ENCODE data around the gene ZNF300.
"Not testable (repeated sequence)": the region's sequence is repeated elsewhere in the genome, so short reads cannot be mapped to it uniquely, and the experiment has no call there.

Gene ZNF300

DNA sequence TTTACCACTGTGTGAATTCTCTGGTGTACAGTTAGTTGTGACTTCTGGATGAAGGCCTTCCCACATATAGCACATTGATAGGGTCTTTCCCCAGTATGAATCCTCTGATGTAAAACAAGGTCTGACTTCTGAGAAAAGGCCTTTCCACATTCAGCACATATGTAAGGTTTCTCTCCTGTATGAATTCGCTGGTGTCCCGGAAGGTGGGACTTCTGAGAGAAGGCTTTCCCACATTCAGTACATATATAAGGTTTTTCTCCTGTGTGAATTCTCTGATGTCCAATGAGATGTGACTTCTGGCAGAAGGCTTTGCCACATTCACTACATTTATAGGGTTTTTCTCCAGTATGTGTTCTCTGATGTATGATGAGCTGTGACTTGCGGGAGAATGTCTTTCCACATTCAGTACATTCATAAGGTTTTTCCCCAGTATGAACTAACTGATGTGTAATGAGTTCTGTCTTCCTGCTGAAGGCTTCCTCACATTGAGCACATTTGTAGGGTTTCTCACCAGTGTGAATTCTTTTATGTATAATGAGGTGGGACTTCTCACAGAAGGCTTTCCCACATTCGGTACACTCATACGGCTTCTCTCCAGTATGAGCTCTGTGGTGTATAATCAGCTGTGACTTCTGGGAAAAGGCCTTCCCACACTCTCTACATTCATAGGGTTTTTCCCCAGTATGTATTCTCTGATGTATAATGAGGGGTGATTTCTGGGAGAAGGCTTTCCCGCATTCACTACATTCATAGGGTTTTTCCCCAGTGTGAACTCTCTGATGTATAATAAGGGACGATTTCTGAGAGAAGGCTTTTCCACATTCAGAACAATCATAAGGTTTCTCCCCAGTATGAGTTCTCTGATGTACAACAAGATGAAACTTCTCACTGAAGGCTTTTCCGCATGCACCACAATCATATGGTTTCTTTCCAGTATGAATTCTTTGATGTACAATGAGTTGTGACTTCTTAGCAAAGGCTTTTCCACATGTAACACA lies 9.1 kb downstream of the ZNF300 start:
- DNase-seq (ENCODE audit: low read depth) = no peak
- no peak overlapping the region for H3K4me3 ChIP-seq (ENCODE audit: low read depth, low read length)

DNA sequence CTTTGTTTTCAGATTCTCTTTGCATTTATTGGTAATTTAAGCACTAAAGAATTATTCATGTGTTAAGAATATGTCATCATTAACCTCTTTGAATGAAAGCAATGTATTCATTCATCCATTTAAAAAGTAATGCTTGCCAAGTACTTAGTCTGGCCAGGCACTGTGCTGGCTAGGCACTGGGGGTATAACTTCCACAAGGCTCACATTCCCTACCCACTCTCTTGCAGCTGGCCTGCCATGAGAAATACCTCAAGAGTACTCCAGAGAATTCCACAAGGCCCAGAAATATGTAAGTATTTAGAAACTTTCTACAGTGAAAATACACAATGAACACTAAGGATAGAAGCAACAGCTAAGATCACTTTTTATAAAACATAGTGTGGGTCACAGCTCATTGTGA lies 25.4 kb downstream of the ZNF300 start:
- TF ChIP-seq MYC (IDR thresholded peaks at IDR 0.05; ENCODE audit: low read depth, low read length) = no peak
- TF ChIP-seq POLR2A (IDR thresholded peaks at IDR 0.05; ENCODE audit: extremely low read depth, insufficient read length) = no peak
- TF ChIP-seq, protein P1, sequence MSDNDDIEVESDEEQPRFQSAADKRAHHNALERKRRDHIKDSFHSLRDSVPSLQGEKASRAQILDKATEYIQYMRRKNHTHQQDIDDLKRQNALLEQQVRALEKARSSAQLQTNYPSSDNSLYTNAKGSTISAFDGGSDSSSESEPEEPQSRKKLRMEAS (IDR thresholded peaks at IDR 0.05; ENCODE audit: low read depth, low read length) = no peak
- TF ChIP-seq, protein P2, sequence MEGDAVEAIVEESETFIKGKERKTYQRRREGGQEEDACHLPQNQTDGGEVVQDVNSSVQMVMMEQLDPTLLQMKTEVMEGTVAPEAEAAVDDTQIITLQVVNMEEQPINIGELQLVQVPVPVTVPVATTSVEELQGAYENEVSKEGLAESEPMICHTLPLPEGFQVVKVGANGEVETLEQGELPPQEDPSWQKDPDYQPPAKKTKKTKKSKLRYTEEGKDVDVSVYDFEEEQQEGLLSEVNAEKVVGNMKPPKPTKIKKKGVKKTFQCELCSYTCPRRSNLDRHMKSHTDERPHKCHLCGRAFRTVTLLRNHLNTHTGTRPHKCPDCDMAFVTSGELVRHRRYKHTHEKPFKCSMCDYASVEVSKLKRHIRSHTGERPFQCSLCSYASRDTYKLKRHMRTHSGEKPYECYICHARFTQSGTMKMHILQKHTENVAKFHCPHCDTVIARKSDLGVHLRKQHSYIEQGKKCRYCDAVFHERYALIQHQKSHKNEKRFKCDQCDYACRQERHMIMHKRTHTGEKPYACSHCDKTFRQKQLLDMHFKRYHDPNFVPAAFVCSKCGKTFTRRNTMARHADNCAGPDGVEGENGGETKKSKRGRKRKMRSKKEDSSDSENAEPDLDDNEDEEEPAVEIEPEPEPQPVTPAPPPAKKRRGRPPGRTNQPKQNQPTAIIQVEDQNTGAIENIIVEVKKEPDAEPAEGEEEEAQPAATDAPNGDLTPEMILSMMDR (IDR thresholded peaks at IDR 0.05; ENCODE audit: low read depth, low read length) = no peak
- DNase-seq (ENCODE audit: low read depth) = no peak
- H3K4me3 ChIP-seq (ENCODE audit: low read depth, low read length) = no peak overlapping the region

More for the DNA sequence above, 9.1 kb downstream of the ZNF300 start:
- TF ChIP-seq MYC (IDR thresholded peaks at IDR 0.05; ENCODE audit: low read depth, low read length) (no peak), POLR2A (IDR thresholded peaks at IDR 0.05; ENCODE audit: extremely low read depth, insufficient read length) (no peak)
- TF ChIP-seq, protein P1 (IDR thresholded peaks at IDR 0.05; ENCODE audit: low read depth, low read length) = no peak
- TF ChIP-seq, protein P2 (IDR thresholded peaks at IDR 0.05; ENCODE audit: low read depth, low read length) = no peak

DNA sequence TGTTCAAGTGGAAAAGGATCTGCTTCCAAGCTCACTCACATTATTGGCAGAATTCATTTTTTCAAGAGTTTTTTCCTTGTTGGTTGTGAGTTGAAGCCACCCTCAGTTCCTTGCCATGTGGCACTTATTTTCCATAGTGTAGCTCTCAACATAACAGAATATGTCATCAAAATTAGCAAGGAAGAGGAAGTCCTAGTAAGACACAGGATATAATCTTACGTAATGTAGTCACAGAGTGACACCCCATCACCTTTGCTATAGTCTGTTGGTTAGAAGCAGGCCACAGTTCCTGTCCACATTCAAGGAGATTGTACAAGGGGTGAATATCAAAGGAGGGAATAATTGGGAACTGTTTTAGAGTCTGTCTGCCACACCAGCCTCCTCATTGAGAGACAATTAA lies 42.7 kb downstream of the ZNF300 start:
- DNase-seq (ENCODE audit: low read depth) = peak; percentile 68
- TF ChIP-seq MYC (IDR thresholded peaks at IDR 0.05; ENCODE audit: low read depth, low read length) = 0 out of 2 replicates have a peak, but pooled peaks have one; percentile 17
- TF ChIP-seq, protein P1 (IDR thresholded peaks at IDR 0.05; ENCODE audit: low read depth, low read length) = peak; percentile 29; the same call in 1 of the 2 replicates
- TF ChIP-seq POLR2A (IDR thresholded peaks at IDR 0.05; ENCODE audit: extremely low read depth, insufficient read length) = no peak
- TF ChIP-seq, protein P2 (IDR thresholded peaks at IDR 0.05; ENCODE audit: low read depth, low read length) = no peak
- H3K4me3 ChIP-seq (ENCODE audit: low read depth, low read length) = no peak overlapping the region

DNA sequence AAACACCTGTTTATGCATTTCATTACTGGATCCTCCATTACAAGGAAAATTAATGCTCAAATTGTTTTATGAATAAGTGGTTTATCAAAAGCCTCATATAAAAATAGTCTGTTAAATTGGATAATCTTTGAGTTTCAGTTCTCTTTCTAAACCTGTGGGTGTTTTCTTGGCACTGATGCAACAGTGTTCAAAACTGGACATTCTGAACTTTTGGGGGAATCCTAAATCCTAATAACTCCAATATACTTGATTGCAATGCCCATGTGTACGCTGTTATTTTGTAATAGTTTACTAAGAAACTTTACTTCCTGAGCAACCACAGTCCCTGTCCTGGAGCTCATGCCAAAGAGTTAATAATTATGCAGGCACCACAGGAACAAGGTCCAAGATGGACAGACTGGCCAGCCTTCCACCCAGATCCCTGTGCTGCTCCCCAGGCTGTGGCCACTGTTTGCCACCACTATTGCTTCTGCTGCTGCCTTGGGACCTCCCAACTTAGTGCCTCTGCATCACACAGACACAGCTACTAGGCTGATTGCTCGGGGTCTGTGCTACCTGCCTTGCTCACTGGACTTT lies 44.4 kb downstream of the ZNF300 start:
- DNase-seq (ENCODE audit: low read depth) = no peak
- TF ChIP-seq MYC (IDR thresholded peaks at IDR 0.05; ENCODE audit: low read depth, low read length) (no peak), POLR2A (IDR thresholded peaks at IDR 0.05; ENCODE audit: extremely low read depth, insufficient read length) (no peak)
- TF ChIP-seq, protein P2 (IDR thresholded peaks at IDR 0.05; ENCODE audit: low read depth, low read length) = no peak
- TF ChIP-seq, protein P1 (IDR thresholded peaks at IDR 0.05; ENCODE audit: low read depth, low read length) = no peak
- H3K4me3 ChIP-seq (ENCODE audit: low read depth, low read length) = no peak overlapping the region

DNA sequence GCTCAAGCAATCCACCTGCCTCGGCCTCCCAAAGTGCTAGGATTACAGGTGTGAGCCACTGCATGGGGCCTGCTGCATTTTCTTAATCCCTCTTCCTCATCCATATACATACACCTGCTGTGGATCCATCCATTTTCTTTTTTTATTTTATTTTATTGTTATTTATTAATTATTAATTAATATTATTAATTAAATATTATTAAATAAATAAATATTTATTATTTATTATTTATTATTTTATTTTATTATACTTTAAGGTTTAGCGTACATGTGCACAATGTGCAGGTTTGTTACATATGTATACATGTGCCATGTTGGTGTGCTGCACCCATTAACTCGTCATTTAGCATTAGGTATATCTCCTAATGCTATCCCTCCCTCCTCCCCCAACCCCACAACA lies 48.1 kb downstream of the ZNF300 start:
- not testable (repeated sequence) for H3K4me3 ChIP-seq (ENCODE audit: low read depth, low read length); DNase-seq (ENCODE audit: low read depth)

DNA sequence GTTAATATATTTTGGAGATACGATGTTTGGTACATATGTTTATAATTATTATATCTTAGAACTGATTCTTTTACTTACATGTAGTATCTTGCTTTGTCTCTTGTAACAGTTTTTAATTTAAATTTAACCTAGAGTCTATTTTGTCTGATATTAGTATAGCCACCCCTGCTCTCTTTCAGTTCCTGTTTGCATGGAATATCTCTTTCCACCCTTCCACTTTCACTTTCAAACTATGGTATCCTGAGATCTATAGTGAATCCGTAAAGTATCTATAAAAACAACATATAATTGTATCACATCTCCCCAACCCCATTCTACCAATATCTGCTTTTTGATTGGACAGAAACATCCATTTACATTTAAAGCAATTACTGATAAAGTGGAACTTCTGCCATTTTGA lies 51.2 kb downstream of the ZNF300 start:
- peak overlapping the region; percentile 27 for H3K4me3 ChIP-seq (ENCODE audit: low read depth, low read length)
- peak; percentile 28 for DNase-seq (ENCODE audit: low read depth)

More for the DNA sequence above, 51.2 kb downstream of the ZNF300 start:
- TF ChIP-seq, protein P1 (IDR thresholded peaks at IDR 0.05; ENCODE audit: low read depth, low read length) = no peak
- TF ChIP-seq MYC (IDR thresholded peaks at IDR 0.05; ENCODE audit: low read depth, low read length) = no peak
- TF ChIP-seq POLR2A (IDR thresholded peaks at IDR 0.05; ENCODE audit: extremely low read depth, insufficient read length) = no peak
- TF ChIP-seq, protein P2 (IDR thresholded peaks at IDR 0.05; ENCODE audit: low read depth, low read length) = no peak
